OCI-LY7 (cell line): ENCODE results near the gene SMAP1. TPM values are rescaled to one million over a fixed set of nuclear protein-coding genes. Genes with fewer than 3 reads are reported as not detected.

ENCODE experiments used
- BruUV-seq: library from RNA; stranded (reverse); fragments of 400-500 nt; replicated peaks from 2 replicates; lab custom pipeline; 2021; lab: Mats Ljungman, UMichigan
- CTCF ChIA-PET: fragments of 300-600 bp; sonication (Branson Sonifier 250); formaldehyde crosslinking; loops from one replicate; lab custom pipeline; 2022; ENCODE audit warnings: antibody characterized with exemption; ENCODE audit not compliant: unreplicated experiment; lab: Charles Lee
- POLR2A ChIA-PET: fragments of 300-600 bp; sonication (Branson Sonifier 250); formaldehyde crosslinking; loops from one replicate; lab custom pipeline; 2022; ENCODE audit warnings: antibody characterized with exemption; lab: Charles Lee
- DNase-seq: peaks from one replicate; pipeline ENCODE4 v3.0.0-alpha.2; 2015; ENCODE audit warnings: low spot score
- H2AFZ ChIP-seq: fragments of 200-600 bp; sonication (generic), shearing (Covaris generic); 2 replicates; pipeline ENCODE4 v1.6.1; 2014; ENCODE audit warnings: mild to moderate bottlenecking, antibody characterized with exemption, low read length, moderate library complexity
- H3K27ac ChIP-seq: fragments of 200-600 bp; sonication (generic); 2 replicates; pipeline ENCODE4 v1.5.1; 2014; ENCODE audit warnings: mixed run types, low read depth, mild to moderate bottlenecking, moderate library complexity, low read length, inconsistent platforms; ENCODE audit not compliant: poor library complexity, severe bottlenecking
- H3K36me3 ChIP-seq: fragments of 200-600 bp; sonication (generic); 2 replicates; pipeline ENCODE4 v1.6.1; 2014; ENCODE audit warnings: mild to moderate bottlenecking, antibody characterized with exemption, low read length, moderate library complexity, mixed read lengths; ENCODE audit not compliant: insufficient read depth
- H3K4me1 ChIP-seq: fragments of 200-600 bp; sonication (generic); 2 replicates; pipeline ENCODE4 v1.5.1; 2014; ENCODE audit warnings: mild to moderate bottlenecking, low read length; ENCODE audit not compliant: insufficient read depth, poor library complexity, severe bottlenecking
- H3K4me2 ChIP-seq: fragments of 200-600 bp; sonication (generic); 2 replicates; pipeline ENCODE4 v1.6.1; 2014; ENCODE audit warnings: mild to moderate bottlenecking, low read length
- H3K4me3 ChIP-seq: fragments of 200-600 bp; sonication (generic); 2 replicates; pipeline ENCODE4 v1.5.1; 2014; ENCODE audit warnings: mild to moderate bottlenecking, low read depth, low read length; ENCODE audit not compliant: poor library complexity, severe bottlenecking
- H3K79me2 ChIP-seq: fragments of 200-600 bp; sonication (generic); 2 replicates; pipeline ENCODE4 v1.6.1; 2016; ENCODE audit warnings: low read depth, mild to moderate bottlenecking, low read length, moderate library complexity, mixed read lengths; ENCODE audit not compliant: insufficient read depth
- H3K9me2 ChIP-seq: fragments of 200-600 bp; sonication (generic); 2 replicates; pipeline ENCODE4 v1.6.1; 2016; ENCODE audit warnings: mild to moderate bottlenecking, low read length, mixed read lengths; ENCODE audit not compliant: insufficient read depth
- H3K9me3 ChIP-seq: fragments of 200-600 bp; sonication (generic); 2 replicates; pipeline ENCODE4 v1.6.1; 2014; ENCODE audit warnings: mild to moderate bottlenecking, mixed run types, low read length, mixed read lengths
- H4K20me1 ChIP-seq: fragments of 200-600 bp; sonication (generic); 2 replicates; pipeline ENCODE4 v1.6.1; 2014; ENCODE audit warnings: mild to moderate bottlenecking, antibody characterized with exemption, low read length, moderate library complexity, mixed read lengths; ENCODE audit not compliant: insufficient read depth
- CTCF ChIP-seq: fragments of 200-600 bp; sonication (generic); conservative IDR thresholded peaks from 2 replicates; pipeline ENCODE4 v1.5.1; 2014; ENCODE audit warnings: mild to moderate bottlenecking, antibody characterized with exemption, low read length, moderate library complexity, mixed read lengths
- EZH2phosphoT487 ChIP-seq: fragments of 200-600 bp; sonication (generic); IDR thresholded peaks from 2 replicates; pipeline ENCODE4 v1.6.1; 2018; ENCODE audit warnings: low read depth, borderline replicate concordance, mild to moderate bottlenecking, mixed run types, antibody characterized with exemption, low read length, moderate library complexity, mixed read lengths
- intact Hi-C: fragments of 100-400 bp; cut with micrococcal nuclease; formaldehyde crosslinking; loops from one replicate; pipeline ENCODE4 v1.10.0; 2022; ENCODE audit not compliant: unreplicated experiment
- total RNA-seq, 2 experiments: library from RNA; depleted of rRNA in 1 of 2; stranded (reverse); fragments of >200 nt in 1 of 2; shearing (Covaris generic) in 1 of 2; gene quantifications; 2 replicates each; pipeline ENCODE4 v1.2.3, GENCODE V29; 2014 to 2022

SMAP1 gene
- total RNA-seq, 2 experiments from 2014 or later = 15.1 to 28.9 TPM

- Histone ChIP-seq H3K79me2 (no peaks in the 10 kb centered on the region), H4K20me1 (no peaks in the 10 kb centered on the region), H3K9me2 (no peaks in the 10 kb centered on the region), H3K4me2 (no peak overlapping the region), H3K4me3 (no peak overlapping the region), H3K9me3 (no peaks in the 10 kb centered on the region), H3K4me1 (no peaks in the 10 kb centered on the region), H3K27ac (no peak overlapping the region), H2AFZ (no peak overlapping the region), H3K36me3 (no peaks in the 10 kb centered on the region)
- no TSS peak for BruUV-seq
- CTCF ChIA-PET = no interaction called here
- no peak for DNase-seq
- TF ChIP-seq CTCF = no peak
- TF ChIP-seq EZH2phosphoT487 = no peak
- intact Hi-C loops = no loop called here
- POLR2A ChIA-PET = interaction anchor here (1.1 kb wide), 1 partner anchor 17 kb away, joined by 3 read pairs; no protein-coding TSS in a partner anchor
Observed at GRCh38 chr6:70806086-70806485, 138.4 kb downstream of the SMAP1 start.

DNA sequence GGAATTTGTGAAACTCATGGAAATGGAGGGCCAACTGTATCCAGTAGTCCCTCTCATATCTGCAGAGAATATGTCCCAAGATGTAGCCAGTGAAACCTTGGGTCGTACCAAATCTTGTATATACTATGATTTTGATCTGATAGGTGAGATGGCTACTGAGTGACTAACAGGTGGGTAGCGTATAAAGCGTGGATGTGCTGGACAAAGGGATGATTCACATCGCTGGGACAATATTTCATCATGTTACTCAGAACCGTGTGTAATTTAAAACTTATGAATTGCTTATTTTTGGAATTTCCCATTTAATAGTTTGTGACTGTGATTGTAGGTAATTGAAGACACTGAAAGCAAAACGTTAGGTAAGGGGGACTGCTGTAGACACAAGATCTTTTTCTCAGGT is 144.1 kb downstream of the SMAP1 start:
- CTCF ChIA-PET = no interaction called here
- no peak for TF ChIP-seq EZH2phosphoT487
- TF ChIP-seq CTCF = no peak
- BruUV-seq = no TSS peak

DNA sequence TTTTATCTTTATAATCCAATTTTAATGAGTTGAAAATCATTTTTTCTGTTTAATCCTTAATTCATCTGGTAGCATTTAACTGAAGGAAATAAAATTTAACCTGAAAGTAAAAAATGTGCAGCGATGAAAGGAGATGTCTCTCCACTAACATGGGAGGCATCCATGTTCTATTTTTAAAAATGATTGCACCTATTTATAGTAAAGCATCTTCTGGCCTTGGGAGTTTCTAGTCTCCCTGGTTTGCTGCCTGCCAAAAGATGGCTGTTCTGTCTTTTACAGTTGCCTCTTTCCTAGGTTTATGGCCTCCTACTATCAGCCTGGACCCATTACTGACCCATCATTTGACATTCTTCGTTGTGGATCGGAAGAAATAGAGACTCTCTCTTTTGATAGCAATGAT is 146.2 kb downstream of the SMAP1 start:
- Histone ChIP-seq H3K9me3 (no peaks in the 10 kb centered on the region), H3K4me2 (no peak overlapping the region), H3K36me3 (no peaks in the 10 kb centered on the region), H3K4me1 (no peaks in the 10 kb centered on the region), H3K79me2 (no peaks in the 10 kb centered on the region), H3K4me3 (no peak overlapping the region), H3K27ac (no peak overlapping the region), H3K9me2 (no peaks in the 10 kb centered on the region), H2AFZ (no peak overlapping the region), H4K20me1 (no peaks in the 10 kb centered on the region)
- DNase-seq = no peak
- ChIA-PET POLR2A (no interaction called here), CTCF (no interaction called here)
- TF ChIP-seq CTCF = no peak
- no peak for TF ChIP-seq EZH2phosphoT487
- intact Hi-C loops = no loop called here
- no TSS peak for BruUV-seq

More for the DNA sequence above, 144.1 kb downstream of the SMAP1 start:
- H3K36me3 ChIP-seq = no peaks in the 10 kb centered on the region
- H3K9me3 ChIP-seq = no peaks in the 10 kb centered on the region
- DNase-seq = no peak
- no peak overlapping the region for H3K4me2 ChIP-seq
- no peaks in the 10 kb centered on the region for H4K20me1 ChIP-seq
- H3K4me3 ChIP-seq = no peak overlapping the region
- H2AFZ ChIP-seq = no peak overlapping the region
- intact Hi-C loops = no loop called here
- no peaks in the 10 kb centered on the region for H3K4me1 ChIP-seq
- no peaks in the 10 kb centered on the region for H3K79me2 ChIP-seq
- POLR2A ChIA-PET = no interaction called here
- no peaks in the 10 kb centered on the region for H3K9me2 ChIP-seq
- H3K27ac ChIP-seq = no peak overlapping the region
